HG02943 (cell line): ENCODE data around the gene SERPINB6.
"Not testable (repeated sequence)": the region's sequence is repeated elsewhere in the genome, so short reads cannot be mapped to it uniquely, and the experiment has no call there.

ENCODE experiments used
- ATAC-seq: cut with Tn5 transposase; IDR thresholded peaks from one replicate; pipeline ENCODE4 v1.9.1; 2021; ENCODE audit warnings: mild to moderate bottlenecking, low read depth, moderate library complexity; ENCODE audit not compliant: unreplicated experiment

SERPINB6 gene

GRCh38 chr6:2940010-2940850 lies 31.1 kb downstream of the SERPINB6 start:
- ATAC-seq: peak; percentile 73

DNA sequence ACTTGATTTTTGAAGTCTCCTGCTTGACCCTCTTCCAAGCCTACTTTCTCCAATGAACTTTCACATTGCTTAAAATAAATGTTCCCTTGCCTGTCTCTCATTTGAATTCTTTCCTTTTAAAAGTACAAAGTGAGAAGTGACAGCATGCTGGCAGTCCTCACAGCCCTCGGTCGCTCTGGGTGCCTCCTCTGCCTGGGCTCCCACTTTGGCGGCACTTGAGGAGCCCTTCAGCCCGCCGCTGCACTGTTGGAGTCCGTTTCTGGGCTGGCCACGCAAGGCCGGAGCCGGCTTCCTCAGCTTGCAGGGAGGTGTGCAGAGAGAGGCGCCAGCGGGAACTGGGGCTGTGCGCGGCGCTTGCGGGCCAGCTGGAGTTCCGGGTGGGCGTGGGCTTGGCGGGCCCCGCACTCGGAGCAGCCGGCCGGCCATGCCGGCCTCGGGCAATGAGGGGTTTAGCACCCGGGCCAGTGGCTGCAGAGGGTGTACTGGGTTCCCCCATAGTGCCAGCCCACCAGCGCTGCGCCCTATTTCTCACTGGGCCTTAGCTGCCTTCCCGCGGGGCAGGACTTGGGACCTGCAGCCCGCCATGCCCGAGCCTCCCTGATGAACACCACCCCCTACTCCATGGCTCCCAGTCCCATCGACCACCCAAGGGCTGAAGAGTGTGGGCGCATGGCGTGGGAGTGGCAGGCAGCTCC lies 31.9 kb downstream of the SERPINB6 start:
- ATAC-seq: no peak

- ATAC-seq: no peak
Measured at GRCh38 chr6:2938632-2939083, 32.7 kb downstream of the SERPINB6 start.

GRCh38 chr6:2938004-2938631 lies 33.2 kb downstream of the SERPINB6 start:
- ATAC-seq: no peak

GRCh38 chr6:2937627-2938003 lies 33.8 kb downstream of the SERPINB6 start:
- no peak for ATAC-seq

GRCh38 chr6:2935566-2936291 lies 35.6 kb downstream of the SERPINB6 start:
- no peak for ATAC-seq

- no peak for ATAC-seq
Measured at GRCh38 chr6:2934057-2934456, 37.3 kb downstream of the SERPINB6 start.

- not testable (repeated sequence) for ATAC-seq
Measured at GRCh38 chr6:2932911-2933310, 38.5 kb downstream of the SERPINB6 start.

DNA sequence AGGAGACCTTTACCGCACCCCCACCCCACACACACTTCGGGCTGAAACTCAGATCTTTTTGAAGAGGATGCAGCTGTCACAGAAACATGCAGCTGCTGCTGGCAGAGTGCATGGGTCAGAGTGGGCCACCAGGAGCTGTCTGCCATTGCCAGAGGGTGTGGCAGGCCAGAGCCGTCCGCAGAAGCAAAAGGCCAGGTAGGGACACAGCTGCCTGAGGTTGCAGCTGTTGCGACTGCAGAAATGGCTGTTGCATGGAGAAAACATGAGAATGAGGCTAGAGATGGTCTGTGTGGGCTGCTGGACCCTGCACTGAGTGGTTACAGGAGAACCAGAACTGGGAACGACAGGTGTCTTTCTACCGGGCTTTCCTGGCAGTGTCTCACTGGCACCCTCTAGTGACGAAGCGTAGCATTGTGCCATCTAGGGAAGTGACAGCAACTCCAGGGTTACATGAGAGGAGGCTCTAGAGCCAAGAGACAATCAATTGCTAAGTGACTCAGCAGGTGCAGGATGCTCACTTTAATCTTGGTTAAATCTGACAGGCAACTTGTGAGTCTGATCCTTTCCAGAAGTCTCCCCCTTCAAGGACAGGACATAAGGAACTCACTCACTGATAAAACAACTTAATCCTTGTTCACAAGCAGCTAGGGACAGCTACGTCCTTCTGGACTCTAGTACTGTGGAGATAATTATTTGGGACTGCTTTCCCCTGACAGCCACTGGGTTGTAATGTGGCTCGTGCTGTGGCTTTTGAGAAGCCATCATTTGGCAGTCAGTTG lies 39.2 kb downstream of the SERPINB6 start:
- peak; percentile 80 for ATAC-seq

DNA sequence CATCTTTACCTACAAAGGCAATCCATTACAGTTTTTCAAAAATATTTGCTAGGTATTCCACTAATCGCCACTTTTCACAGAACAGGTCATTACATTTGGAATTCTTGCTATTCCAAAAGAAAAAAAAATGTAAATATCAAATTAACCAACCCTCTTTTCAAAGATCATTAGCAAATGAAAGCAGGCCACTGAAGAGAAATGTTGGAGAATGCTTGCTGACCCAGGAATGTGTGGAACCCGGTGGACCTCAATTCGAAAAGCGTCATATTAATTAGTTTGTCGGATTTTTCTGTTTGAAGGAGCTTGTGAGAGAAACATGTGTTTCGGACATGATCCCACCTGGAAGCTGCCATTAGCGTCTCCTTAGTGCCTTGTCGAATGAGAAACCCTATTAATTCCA lies 40.3 kb downstream of the SERPINB6 start:
- ATAC-seq: no peak

- ATAC-seq: not testable (repeated sequence)
Measured at GRCh38 chr6:2927931-2928330, 43.4 kb downstream of the SERPINB6 start.

DNA sequence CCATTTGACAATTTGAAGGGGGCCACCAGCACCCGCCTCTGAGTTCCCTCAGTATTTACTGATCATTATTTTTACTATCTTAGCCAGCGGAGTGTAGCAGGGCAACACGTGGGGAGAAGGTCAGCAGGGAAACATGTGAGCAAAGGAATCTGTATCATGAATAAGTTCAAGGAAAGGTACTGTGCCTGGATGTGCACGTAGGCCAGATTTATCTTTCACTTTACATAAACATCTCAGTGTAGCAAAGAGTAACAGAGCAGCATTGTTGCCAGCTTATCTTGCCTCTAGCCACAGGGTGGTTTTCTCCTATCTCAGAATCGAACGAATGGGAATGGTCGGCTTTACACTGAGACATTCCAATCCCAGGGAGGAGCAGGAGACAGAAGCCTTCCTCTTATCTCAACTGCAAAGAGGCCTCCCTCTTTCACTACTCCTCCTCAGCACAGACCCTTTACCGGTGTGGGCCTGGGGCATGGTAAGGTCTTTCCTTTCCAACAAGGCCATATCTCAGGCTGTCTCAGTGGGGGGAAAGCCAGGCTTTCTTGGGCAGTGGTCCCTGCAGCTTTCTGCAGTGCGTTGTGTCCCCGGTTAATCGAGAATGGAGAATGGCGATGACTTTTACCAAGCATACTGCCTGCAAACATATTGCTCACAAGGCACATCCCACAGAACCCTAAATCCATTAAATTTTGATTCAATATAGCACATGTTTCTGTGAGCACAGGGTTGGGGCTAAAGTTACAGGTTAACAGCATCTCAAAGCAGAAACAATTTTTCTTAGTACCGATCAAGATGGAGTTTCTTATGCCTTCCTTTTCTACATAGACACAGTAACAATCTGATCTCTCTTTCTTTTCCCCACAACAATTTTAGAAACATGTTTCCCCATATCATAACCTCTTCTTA lies 45.3 kb downstream of the SERPINB6 start:
- not testable (repeated sequence) for ATAC-seq

- ATAC-seq: no peak
Measured at GRCh38 chr6:2921520-2922115, 49.7 kb downstream of the SERPINB6 start.

- ATAC-seq: no peak
Measured at GRCh38 chr6:2920671-2921112, 50.7 kb downstream of the SERPINB6 start.

DNA sequence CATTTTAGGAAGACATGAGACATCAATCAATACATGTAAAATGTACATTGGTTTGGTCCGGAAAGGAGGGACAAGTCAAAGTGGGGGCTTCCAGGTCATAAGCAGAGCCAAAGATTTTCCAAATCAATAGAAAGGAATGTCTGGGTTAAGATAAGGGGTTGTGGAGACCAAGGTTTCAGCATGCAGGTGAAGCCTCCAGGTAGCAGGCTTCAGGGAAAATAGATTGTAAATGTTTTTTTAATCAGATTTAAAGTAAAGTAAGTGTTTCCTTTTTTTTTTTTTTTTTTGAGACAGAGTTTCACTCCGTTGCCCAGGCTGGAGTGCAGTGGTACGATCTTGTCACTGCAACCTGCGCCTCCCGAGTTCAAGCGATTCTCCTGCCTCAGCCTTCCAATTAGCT lies 51.5 kb downstream of the SERPINB6 start:
- ATAC-seq: no peak

DNA sequence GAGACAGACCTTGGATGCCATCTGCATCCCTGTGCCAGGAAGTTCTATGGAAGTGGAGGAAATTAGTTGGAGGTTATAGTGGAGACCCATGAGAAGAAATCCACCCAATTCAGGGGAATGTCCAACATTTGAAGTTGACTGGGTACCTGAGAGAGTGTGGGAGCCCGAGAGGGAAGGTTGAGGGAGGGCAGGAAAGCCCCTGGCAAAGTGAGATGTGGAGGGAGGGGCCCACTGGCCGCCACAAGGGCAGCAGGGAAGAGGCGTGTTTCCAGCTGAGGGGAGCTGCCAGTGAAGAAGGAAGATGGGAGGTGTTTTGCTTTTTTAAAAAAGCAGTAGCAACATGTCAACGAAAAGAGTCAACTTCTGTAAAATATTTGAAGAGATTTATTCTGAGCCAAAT lies 52.0 kb downstream of the SERPINB6 start:
- no peak for ATAC-seq

DNA sequence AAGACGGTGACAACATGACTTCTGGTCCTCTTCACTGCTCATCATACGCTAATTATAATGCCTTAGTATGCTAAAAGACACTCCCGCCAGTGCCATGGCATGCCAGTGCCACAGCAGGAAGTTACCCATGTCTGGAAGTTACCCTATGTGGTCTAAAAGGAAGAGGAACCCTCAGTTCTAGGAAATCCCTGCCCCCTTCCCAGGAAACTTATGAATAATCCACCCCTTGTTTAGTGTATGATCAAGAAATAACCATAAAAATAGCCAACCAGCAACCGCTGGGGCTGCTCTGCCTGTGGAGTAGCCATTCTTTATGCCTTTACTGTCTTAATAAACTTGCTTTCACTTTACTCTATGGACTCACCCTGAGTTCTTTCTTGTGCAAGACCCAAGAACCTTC lies 52.4 kb downstream of the SERPINB6 start:
- ATAC-seq: no peak

DNA sequence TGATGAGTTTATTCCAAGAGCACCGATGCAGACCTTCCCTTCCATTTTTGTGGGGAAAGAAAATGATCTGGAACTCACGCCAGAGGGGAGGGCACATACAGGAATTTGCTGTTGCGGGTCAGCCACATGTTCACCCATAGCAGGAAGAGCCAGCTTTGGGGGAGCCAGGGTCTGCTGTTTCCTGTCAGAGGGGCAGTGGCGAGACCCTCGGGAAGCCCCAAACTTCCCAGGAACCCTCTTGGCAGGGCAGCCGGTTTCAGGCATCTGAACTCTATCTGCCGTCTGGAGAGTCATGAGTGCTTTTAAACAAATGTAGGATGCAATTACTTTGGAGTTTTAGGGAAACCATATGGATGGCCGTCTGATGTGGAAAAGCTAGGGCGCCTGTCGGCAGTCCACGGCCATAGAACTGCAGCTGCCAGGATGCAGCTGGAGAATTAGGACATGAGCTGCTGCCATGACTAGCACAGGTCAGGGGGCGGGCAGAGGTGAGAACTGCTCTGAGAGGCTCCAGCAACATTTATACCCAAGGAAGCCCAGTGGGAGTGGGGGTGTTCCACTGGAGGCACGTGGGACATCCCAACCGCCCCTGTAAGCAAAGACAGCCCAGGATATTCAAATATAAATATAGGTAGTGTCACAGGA lies 53.4 kb downstream of the SERPINB6 start:
- no peak for ATAC-seq
